ENCODE data around the gene HHIP.
"Not testable (repeated sequence)": the region's sequence is repeated elsewhere in the genome, so short reads cannot be mapped to it uniquely, and the experiment has no call there.

Gene HHIP

DNA sequence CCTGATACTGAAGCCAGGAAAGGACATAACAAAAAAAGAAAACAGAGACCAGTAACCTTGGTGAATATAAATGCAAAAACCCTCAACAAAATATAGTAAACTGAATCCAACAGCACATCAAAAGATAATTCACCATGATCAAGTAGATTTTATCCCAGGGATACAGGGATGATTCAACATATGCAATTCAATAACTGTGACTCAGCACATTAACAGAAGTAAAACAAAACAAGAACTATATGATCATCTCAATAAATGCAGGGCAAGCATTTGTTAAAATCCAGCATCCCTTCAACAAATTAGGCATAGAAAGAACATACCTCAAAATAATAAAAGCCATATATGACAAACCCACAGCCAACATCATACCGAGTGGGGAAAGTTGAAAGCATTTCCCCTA lies 112.0 kb downstream of the HHIP start:
- no peak for DNase-seq

DNA sequence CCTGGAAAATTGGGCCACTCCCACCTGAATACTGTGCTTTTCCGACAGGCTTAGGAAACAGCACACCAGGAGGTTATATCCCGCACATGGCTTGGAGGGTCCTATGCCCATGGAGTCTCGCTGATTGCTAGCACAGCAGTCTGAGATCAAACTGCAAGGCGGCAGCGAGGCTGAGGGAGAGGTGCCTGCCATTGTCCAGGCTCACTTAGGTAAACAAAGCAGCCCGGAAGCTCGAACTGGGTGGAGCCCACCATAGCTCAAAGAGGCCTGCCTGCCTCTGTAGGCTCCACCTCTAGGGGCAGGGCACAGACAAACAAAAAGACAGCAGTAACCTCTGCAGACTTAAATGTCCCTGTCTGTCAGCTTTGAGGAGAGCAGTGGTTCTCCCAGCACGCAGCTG lies 122.9 kb downstream of the HHIP start:
- not testable (repeated sequence) for DNase-seq

DNA sequence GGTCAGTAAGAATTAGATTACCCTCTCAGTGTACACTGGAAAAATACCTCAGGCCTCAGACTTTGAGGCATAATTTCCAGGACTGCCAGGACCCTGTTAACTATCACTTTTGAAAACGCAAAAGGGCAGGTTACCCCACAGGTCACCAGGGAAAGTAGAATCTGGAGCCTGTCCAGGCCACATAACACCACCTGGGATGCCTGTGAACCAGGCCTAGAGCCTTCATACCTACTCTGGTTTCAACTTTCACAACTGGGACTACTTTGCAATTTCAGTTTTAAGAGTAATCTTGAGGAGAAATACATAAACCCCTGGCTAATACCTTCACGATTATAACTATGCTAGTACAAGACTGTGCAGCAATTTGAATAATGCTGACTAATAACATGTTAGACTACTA lies 132.4 kb downstream of the HHIP start:
- DNase-seq, result no peak

DNA sequence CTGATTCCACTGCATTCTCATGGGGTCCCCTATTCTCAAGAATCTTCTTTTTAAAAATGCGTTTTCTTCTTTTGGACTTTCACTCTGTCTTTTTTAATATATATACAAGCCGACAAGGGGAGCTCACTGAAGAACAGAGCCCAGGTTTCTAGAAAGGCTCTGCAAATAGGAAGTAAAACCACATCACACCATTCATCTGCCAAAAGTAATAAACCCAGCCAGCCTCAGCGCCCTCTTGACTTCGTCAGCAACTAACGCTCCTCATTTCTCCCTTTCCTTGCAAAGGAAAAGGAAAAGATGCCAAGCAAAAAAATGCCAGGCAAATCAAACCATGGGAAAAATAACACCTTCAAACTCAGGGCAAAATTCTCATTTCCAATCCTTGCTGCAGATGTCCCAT lies 136.4 kb downstream of the HHIP start:
- DNase-seq, result no peak

DNA sequence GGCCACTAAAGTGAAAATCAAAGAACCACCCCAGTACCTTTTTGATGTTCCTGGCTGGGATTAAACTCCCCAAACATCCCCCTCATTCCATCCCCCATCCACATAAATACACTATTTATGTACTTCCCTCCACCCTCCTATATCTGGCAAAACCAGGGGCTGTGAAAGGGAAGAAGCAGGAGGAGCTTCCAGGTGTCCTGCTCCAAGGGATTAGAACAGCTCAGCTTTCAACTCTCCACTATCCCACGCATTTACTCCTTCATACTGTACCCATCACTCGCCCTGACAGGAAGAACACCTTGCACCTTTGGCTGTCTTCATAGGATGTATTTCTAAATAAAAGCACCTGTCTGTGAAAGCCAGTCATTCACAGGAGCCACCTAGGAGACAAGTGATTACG lies 140.0 kb downstream of the HHIP start:
- DNase-seq, result no peak

DNA sequence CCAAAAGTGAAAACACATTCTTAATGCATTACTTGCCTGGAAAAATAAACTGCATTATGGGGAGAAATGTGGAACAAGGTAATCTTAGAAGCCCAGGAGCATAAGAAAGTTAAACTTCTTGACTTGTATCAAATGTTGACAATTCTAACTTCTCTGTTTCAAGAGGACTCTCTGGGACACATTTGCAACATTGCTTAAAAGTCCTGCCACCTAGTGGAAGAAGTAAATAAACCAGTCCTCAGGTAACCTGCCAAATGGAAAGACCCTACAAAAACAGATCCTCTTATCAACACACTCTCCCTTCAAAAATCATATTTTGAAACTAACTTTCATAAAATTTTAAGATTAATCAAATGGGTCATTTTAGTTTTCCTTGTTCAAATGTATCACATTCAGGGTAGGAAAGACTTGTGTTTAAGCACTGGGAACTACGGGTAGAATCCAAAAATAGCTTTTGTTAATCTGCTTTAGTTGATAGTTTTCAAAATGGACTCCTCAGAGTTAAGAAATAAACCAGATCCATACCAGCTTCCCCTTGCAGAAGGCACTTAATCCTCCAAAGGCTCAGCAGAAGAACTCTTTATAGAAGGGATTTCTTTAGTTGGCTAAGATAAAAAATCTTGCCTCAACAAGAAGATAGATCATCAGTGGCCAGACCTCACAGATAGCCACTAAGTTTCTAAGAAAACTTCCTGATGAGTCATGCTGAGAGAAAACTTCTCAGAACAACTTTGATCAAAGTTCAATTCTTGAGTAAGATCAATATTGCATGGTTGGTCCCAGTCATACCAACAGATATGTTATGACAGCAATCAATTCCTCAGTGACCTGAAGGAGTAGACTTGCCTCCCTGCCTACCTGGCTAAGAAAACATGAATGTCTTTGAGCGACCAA lies 141.7 kb downstream of the HHIP start:
- DNase-seq, result no peak

DNA sequence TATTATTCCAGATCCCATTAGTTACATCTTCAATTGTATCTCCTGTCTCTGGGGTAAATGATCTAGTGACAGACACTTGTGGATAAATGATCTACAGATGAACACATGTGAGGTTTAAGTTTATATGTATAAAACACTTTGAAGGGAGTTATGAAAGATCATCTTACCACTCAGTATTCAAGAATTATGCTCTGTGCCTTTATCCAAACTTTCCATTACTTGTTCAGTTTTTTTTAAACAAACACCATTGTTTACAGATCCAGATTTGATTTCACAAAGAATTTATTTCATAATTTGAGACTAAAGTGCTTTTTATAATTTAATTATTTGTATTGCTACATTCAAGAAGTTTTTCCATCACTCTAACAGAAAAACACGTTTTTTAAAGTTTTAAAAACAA lies 142.5 kb downstream of the HHIP start:
- no peak for DNase-seq

DNA sequence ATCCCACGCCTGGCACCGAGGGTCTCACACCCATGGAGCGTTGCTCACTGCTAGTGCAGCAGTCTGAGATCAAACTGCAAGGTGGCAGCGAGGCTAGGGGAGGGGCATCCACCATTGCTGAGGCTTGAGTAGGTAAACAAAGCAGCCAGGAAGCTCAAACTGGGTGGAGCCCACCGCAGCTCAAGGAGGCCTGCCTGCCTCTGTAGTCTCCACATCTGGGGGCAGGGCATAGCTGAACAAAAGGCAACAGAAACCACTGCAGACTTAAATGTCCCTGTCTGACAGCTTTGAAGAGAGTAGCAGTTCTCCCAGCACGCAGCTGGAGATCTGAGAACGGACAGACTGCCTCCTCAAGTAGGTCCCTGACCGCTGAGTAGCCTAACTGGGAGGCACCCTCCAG lies 146.0 kb downstream of the HHIP start:
- not testable (repeated sequence) for DNase-seq
